Measurements from ENCODE around the gene FAM20C.

The FAM20C gene

DNA sequence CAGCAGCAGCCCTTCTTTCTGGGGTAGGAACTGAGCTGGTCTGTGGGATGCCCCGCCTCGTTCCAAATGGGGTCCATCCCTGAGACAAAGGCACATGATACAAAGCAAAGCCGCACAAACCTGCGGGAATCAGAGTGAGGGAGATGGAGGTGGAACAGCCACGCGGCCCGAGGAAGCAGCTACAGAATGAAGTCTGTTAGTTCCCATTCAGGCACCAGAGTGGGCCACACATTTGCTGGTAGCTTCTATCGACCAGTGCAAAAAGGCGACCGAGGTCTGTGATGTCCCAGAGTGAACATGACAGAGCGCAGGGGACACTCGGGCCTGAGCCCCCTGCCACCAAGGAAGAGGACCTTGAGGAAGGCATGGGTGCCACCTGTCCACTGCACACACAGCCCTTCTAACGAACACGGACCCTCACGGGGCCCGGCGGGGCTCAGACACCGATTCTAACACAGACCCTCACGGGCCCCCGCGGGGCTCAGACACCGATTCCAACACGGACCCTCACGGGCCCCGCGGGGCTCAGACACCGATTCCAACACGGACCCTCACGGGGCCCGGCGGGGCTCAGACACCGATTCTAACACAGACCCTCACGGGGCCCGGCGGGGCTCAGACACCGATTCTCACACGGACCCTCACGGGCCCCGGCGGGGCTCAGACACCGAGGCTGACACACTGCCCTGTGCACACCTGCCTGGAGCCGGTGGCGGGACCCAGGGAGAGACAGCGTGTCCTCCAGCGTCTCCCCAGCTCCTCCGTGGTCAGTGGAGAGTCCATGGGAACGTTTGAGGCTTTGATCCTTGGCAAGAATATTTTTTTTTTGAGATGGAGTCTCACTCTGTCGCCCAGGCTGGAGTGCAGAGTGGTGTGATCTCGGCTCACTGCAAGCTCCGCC lies 32.8 kb upstream of the FAM20C start:
- no peak for DNase-seq (ENCODE audit: low read depth in 2 of 2)

DNA sequence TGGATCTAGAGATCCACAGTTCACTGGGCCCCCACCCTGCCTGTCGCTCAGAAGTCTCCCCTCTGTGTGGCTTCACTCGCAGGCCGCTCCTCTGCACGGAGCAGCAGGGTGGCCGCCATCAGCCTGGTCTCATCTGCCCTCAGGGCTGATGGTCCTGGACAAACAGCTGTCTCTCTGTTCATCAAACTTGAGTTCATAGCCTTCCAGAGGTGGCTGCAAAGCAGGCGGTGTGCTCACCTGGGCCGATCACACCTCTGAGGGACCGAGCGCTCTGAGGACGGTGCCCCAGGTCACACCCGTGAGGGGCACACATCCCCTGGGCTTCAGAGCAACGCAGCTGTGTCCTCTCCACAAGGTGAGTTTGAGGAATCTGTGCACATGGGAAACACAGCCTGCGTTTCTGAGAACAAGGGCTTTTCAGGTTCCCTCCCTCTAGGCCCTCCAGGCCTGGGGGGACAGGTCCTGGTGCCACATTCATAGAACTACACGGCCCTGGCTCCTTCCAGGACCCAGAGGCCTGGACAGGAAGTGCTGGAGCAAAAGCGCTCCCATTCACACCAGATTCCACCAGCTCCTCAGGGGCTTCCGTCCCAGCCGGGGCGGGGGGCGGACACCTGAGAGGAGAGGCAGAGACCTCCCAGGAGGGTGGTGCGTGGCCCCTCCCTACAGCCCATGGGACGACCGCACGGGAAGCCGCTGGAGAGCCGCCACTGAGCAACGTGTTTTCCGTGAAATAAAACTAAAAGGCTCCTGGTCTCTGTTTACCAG lies 31.2 kb upstream of the FAM20C start:
- DNase-seq (ENCODE audit: low read depth in 2 of 2), result no peak

DNA sequence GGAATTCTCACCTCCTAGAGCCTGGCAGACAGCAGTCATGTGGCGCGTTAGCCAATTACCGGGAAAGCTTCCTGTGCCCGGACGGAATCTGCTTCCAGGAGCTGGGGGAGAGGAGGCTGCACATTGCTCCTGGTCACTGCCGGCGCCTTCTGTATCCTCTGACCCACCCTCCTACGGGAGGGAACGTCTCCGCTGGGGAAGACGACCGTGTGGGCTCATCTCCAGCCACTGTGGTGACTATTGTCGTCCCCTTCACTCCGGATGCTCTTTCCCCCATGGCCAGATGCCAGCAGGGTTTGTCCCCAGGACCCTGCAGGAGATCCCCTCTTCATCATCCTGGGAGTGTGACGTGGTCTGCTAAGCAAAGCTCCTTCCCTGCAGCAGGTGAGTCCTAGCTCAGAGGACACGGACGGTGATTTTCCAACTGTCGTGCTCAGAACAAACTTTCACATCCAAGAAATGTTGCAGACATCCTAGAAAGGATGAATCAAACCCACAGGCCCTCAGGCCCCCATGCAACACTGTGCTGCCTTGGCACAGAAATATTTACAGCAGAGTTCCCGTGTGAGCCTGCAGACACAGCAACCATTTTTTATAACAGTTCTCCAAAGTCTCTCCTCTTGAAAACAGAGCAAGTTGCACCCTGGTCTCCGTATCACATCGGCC lies 29.6 kb upstream of the FAM20C start:
- no peak for DNase-seq (ENCODE audit: low read depth in 2 of 2)

DNA sequence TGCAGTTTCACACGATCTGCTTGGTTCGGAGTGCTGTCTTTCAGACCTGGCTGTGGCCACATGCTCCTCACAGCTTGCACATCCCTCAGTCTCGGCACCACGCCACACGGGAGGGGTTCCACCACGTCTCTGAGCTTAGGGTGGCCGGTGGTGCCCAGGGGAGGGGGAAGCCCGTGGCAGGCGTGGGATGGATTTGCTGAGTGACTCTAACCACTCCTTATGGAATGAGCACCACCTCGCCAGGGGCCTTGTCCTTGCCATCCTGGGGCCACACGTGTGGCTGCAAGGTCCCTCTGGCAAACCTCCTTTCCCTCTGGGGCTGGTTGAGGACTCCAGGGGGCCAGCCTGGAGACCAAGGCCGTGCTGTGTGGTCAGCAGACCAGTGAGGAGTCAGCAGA lies 29.1 kb upstream of the FAM20C start:
- no peak for DNase-seq (ENCODE audit: low read depth in 2 of 2)

DNA sequence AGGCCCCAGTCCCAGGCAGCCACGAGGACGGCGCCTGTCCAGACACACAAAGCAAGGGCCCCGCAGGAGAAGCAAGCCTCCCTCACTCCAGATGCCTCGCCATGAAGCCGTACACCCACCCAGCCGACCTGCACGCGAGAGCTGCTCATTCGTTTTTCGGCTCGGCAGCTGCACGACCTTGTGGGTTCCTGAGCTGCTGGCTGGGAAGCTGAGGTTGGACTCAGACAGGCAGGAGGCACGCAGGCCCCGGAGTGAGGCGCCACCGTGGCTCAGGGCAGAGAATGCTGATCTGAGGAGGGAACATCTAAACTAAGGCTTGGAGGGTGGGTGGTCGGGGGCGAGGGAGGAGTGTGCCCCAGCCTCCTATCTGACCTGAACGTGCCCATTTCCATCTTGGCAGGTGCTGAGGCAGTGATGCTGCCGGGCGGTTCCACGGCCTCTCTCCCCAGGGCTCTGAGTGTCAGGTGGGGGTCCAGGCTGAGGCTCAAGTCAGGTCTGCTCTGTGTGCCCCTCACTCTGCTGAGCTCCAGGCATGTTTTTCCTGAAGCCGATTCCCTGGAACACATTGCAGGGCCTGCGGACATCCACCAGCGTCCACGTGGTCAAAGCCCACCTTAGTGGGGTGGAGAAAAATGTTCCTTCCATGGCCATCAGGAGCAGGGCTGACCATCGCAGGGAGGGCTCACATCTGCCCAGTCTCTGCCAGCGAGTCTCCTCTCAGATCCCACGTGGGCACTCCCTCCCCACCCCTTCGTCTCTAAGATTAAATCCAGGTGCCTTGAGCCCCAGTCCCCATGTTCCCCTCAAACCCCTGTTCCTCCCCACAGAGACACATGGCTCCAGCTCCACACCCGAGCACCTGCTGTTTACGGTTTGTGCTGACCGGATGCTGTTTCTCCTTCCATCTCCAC lies 28.1 kb upstream of the FAM20C start:
- no peak for DNase-seq (ENCODE audit: low read depth in 2 of 2)

DNA sequence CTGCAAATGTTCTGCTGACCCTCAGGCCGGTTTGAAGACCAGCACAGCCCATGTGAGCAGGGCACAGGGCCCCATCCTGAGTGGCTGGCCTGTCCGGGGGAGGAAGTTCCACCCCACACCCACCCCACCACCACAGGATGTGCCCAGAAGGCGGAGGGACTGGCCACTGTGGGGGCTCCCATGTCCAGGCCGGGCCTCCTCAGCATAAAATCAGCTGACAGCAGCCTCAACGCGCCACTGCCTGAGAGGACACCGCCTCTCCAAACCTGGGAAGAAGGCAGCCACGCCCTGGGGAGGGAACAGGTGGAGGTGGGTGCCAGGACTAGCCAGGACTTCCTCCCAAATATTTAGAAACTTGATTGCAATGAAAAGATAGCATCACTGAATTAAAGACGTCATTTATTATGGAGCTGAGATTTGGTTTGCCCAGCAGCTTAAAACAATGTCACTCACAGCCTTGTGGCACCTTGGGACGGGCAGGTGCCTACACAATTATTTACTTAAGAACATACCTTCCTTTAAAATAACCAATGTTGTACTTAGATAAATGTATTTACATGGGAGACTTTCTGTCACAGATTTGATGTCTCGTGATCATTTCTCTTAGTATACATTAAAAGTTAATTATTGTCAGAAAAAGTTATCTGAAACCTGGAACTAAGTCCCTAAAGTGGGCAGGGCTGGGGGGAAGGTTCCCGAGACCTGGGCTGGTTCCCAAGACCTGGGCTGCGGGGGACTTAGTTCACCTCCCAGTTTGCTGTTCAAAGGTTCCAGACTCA lies 27.3 kb upstream of the FAM20C start:
- DNase-seq (ENCODE audit: low read depth in 2 of 2), result no peak

DNA sequence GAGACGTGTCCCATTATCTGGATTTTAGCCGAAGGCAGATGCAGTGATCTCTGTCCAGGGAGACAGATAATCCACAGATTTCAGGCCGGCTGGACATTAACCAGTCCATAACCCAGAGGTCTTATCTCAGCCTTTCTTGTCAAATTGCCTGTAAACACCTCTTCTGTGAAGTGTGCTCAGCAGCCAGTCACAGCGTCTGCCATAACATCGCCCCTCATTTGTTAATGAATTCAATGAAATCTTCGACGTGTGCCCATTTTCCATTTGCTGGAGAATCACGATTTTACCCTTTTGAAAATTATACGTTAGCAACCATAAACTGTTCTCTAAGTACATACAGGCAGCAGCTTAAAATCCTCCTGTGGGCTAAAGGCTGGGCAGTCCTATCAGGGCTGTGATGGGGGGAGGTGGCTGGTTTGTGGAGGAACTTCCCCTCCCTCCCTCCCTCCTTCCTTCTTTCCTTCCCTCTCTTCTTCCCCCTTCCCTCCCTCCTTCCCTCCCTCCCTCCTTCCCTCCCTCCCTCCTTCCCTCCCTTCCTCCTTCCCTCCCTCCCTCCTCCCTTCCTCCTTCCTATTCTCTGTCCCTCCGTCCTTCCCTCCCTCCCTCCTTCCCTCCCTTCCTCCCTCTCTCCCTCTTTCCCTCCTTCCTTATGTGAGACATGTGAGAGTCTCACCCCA lies 26.6 kb upstream of the FAM20C start:
- DNase-seq (ENCODE audit: low read depth in 2 of 2), result no peak

DNA sequence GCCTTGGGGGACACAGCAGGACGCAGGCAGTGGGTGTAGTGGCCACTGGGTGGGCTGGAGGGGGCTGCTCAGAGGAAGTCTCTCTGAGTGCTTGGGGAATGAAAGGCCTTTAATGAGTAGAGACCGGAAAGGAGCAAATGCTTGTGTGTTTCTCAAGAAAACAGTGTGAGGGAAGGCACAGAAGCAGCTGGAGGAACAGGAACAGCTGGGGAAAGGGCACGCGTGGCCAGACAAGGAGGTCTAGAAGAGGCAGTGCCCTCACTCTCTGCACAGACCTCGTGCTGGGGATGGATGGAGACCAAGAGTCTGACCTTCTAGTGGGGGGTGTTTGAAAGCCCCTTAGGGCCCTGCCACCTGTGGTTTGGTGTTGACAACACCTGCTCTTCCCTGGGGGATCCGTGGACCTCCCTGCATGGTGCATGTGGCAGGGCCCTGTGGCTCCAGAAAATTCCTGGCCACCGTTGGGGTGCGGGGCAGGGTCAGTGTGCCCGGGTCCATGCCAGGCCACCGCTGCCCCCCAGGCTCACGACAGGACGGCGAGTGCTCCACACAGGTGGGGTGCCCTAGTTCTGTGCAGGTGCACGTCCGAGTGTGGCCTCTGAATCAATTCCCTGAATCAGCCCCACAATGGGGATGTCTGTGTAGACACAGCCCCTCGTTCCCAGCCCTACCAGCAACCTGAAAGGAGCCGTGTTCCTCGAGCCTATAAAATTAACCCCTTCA lies 25.9 kb upstream of the FAM20C start:
- DNase-seq (ENCODE audit: low read depth in 2 of 2), result no peak

DNA sequence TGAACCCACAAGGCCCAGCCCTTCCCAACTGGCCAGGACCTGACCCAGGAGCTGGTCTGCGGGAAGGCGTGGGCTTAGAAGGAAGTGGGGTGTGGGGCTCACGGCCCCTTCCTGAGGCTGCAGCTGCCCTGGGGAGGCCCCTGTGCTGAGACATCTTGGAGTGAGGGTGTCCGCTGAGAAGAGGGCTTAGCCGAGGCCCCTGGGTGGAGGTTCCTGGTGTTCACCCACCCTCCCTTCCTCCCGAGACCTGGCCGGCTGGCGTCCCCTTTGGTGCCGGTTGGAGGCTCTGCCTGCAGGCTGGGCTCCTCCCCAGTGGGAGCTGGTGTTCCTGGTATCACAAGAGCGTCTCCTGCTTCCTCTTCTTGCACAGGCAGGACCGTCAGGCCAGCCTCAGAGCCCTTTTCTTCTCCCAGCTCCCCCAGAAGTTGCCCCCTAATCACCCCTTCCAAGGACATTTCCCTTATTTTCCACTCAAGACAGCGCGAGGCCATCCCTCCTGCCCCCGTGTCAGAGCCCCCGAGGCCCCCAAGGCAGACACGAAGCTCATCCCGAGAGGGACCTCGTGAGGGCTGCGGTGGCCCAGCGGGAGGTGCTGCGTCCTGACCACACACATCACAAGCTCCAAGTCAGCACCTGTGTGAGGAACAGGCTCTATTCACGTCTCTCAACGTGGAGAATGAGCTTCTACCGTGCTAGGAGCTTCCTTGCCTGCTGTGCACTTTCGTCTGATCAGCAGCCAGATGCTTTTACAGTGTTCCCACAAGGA lies 25.1 kb upstream of the FAM20C start:
- DNase-seq (ENCODE audit: low read depth in 2 of 2), result no peak

DNA sequence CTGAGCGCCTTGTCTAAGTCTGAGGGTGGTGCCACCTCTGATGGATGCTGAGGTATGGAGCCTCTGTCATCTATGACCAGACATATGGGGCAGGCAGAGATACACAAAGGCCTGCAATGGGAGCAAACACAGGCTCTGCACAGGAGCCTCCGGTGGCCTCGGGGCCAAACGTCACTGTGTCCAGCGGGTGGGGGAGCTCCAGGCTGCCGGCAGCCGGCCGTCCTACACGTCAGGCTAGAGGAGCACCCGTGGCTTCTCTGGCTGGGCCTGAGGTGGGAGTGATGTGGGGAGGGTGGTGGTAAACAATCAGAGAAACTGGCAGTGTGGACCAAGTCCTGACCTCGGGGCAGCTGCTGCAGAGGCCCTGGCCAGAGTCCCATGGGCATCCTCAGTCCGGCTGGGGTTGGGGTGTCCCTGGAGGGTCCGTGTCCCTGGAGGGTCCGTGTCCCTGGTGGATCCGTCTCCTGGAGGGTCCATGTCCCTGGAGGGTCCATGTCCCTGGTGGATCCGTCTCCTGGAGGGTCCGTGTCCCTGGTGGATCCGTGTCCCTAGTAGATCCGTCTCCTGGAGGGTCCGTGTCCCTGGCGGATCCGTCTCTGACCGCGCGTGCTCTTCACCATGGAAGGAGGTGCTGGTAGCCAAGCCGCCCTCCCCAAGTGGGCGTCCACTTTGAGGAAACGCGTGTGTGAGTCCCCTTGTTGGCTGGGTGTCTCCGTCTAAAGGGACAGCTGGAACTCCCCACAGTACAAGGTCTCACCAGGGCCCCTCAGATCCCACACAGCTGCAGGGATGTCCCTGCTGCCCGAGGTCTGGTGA lies 24.2 kb upstream of the FAM20C start:
- DNase-seq (ENCODE audit: low read depth in 2 of 2), result no peak

DNA sequence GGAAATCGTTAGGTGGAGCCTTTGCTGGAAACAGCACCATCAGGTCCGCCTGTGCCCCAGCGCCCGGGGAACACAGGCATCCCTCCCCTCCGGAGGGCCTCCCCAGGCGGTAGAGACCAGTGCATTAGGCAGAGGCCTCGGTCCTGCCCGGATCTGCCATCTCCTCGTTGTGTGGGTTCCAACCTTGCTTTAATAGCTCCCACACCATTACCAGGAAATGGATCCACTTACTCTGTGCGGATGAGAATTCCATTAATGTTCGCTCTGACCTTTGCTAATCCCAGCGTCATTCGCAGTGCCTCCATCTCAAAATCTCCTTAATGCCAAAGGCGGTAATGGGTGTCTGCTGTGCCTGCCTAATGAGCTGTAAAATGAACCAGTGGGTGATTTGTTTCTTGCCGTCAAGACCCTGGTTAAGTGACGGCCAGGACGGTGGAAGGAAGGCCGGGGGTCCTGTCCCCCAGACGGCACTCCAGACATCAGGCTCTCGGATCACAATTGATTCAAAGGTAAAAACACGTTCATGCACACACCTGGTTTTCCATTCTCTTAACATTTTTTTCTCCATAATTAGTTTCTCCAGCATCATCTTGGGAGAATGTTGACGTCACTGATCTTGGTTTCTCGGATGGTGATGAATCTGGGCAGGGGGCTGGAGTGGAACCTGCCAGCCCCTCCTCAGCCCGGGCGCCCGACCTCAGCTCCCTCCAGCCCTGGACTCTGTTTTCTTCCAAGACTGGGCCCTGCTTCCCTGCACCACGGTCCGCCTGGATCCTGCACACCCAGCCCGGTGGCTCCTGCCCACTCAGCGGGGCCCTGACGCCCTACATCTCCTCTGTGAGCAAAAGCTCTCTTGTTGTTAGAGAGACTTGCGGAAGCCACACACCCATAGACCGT lies 22.8 kb upstream of the FAM20C start:
- DNase-seq (ENCODE audit: low read depth in 2 of 2), result no peak

DNA sequence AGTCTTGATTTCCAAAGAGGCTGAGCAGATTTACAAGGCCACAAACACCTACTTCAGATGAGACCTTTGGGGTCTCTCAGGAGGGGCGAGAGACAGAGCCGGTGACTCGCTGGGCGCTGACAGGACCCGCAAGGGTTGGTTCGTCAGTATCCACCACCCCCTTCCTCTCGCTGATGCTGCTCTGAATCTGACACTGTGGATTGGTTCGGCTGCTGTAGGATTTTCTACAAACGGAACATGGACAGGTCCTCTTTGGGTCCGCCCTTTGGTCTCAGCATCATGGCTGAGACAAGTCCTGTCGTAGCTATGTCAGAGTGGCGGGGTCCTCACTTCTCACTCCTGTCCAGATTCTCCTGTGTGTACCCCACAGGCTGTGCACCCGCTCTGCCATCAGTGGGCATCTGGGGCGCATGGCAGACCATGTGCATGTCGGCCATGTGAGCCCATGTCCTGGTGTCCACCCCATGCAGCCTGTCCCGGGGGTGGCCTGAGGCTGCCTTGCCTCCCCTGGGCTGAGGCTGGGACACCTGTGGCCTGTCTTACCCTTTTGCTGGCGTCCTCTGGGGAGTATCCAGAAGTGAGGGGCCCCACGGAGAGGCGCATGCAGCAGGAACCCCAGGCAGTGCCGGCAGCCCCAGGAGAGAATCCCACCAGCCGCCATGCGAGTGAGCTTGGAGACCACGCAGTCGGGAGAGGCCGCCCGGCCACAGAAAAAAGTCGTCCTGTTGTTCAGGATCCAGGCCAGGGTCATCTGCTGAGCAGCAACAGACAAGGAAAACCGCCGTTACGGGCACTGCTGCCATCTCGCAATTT lies 21.6 kb upstream of the FAM20C start:
- no peak for DNase-seq (ENCODE audit: low read depth in 2 of 2)

DNA sequence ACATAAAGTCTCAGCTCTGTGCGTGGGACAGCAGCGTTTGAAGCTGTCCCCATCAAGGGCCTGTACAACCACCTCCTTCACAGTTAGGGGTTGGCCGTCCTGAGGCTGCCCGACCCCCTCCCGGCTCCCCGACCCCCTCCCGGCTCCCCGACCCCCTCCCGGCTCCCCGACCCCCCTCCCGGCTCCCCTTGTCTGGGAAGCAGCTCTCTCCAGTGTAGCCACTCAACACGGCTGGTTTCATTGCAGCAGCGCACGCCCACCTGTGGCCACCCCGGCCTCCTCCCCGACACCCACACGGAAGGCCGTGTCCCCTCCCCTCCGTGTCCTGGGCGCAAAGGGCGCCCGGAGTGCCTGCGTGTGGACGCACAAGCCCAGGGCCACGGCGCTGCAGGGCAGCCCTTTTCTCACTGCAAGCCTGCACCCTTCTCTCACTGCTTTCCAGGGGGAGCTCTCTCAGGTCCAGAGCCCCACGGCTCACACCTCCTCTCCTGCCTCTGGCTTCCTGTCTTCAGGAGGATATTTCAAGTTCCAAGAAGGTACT lies 20.9 kb upstream of the FAM20C start:
- no peak for DNase-seq (ENCODE audit: low read depth in 2 of 2)

DNA sequence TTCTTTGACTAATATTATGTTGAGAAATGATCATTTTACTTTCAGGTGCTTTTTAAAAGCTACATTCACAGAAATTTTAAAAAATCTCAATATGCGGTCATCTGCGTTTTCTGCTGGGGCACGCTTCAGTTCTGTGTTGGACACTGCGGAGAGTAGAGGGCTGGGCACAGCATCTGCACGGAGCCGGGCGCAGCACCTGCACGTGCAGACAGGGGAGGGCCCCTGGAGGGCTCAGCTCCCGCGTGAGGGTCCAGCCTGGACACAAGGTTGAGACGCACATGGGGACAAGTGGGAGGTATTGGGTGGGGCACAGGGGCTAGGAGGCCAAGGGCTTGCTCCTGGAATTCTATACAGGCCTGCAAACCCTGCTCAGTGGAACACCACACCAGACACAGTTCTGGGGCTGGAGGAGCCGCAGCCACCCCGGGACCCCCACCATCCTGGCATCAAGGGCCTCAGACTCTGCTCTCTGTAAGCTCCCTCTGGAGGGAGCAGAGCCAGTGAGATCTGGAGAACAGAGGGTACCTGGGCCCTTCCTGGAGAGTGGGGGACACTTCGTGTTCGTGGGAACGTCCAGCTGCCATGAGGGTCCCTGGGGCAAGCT lies 20.4 kb upstream of the FAM20C start:
- no peak for DNase-seq (ENCODE audit: low read depth in 2 of 2)

DNA sequence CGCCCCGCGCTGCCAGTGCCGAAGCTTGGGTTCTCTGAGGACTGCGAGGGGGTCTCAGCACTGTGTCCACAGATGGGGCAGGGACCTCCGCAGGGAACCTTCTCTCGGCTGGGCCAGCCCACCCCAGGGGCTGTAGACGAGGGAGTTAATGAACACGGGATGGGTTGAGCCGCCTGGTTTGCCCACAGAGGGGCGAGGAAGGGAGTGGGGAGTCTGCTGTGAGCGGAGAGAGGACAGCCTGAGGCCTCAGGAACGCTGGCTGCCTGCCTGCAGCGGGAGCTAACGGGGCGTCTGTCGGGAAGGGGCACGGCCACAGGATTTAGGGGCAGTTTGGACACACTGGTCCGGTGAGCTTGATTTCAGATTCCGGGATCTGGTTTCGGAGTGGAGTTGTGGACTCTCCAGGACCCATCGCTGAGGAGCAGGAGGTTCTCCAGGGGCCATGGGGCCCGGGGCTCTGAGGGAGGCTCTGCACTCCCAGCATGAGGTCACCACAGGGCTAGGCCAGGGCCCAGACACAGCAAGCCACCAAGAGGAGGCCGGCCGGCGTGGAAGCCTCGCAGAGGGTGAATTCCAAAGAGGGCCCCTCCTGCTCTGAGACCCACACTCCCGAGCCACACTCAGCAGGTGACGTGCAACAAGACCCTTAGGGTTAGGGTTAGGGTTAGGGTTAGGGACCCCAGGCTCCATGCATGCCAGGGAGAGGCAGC lies 19.0 kb upstream of the FAM20C start:
- DNase-seq (ENCODE audit: low read depth in 2 of 2), result no peak

All from stimulated activated CD4-positive, alpha-beta T cell treated with anti-CD3 and anti-CD28 coated beads, Interleukin-1b, Interleukin-23, amount 100 ng/mL, for 1 hour (primary cell).